Astrocyte (in vitro differentiated cells and primary cell): ENCODE data around the gene C15orf39. TPM values are rescaled to one million over a fixed set of nuclear protein-coding genes. Genes with fewer than 3 reads are reported as not detected.

Experiments used
- DNase-seq: peaks from one replicate; pipeline ENCODE4 v3.0.0-alpha.2; 2010; ENCODE audit warnings: low read depth
- FAIRE-seq: peaks from 2 replicates; lab custom pipeline; 2011; peaks lifted over from hg19 to GRCh38; lab: Jason Lieb, UNC
- H2AFZ ChIP-seq: 2 replicates; pipeline ENCODE4 v1.6.0; 2012; ENCODE audit warnings: low read depth, low read length, inconsistent platforms
- H3K27ac ChIP-seq: 2 replicates; pipeline ENCODE4 v1.5.1; 2011; ENCODE audit warnings: low read depth, low read length, inconsistent platforms
- H3K27me3 ChIP-seq: 2 replicates; pipeline ENCODE4 v1.6.0; 2011; ENCODE audit warnings: low read length, inconsistent platforms; ENCODE audit not compliant: insufficient read depth
- H3K36me3 ChIP-seq: 2 replicates; pipeline ENCODE4 v1.5.1; 2011; ENCODE audit warnings: low read length, inconsistent platforms; ENCODE audit not compliant: insufficient read depth
- H3K4me1 ChIP-seq: 2 replicates; pipeline ENCODE4 v1.5.1; 2011; ENCODE audit warnings: low read length, inconsistent platforms; ENCODE audit not compliant: insufficient read depth
- H3K4me2 ChIP-seq: 2 replicates; pipeline ENCODE4 v1.6.0; 2012; ENCODE audit warnings: low read length, inconsistent platforms
- H3K4me3 ChIP-seq: 2 replicates; pipeline ENCODE4 v1.5.1; 2011; ENCODE audit warnings: low read depth, mild to moderate bottlenecking, low read length, inconsistent platforms; ENCODE audit not compliant: insufficient read depth
- H3K79me2 ChIP-seq: 2 replicates; pipeline ENCODE4 v1.6.0; 2012; ENCODE audit warnings: mild to moderate bottlenecking, low read length, inconsistent platforms; ENCODE audit not compliant: insufficient read depth
- H3K9ac ChIP-seq: 2 replicates; pipeline ENCODE4 v1.6.0; 2012; ENCODE audit warnings: mild to moderate bottlenecking, low read length, inconsistent platforms
- H3K9me3 ChIP-seq: 2 replicates; pipeline ENCODE4 v1.5.1; 2012; ENCODE audit warnings: low read depth, mild to moderate bottlenecking, low read length, inconsistent platforms; ENCODE audit not compliant: insufficient read depth
- H4K20me1 ChIP-seq: 2 replicates; pipeline ENCODE4 v1.6.0; 2012; ENCODE audit warnings: low read length, inconsistent platforms; ENCODE audit not compliant: insufficient read depth
- H3K27ac Mint-ChIP-seq: one replicate; pipeline ENCODE4 v1.8.0; 2021; ENCODE audit warnings: mild to moderate bottlenecking, mixed read lengths; ENCODE audit not compliant: unreplicated experiment
- H3K27me3 Mint-ChIP-seq: one replicate; pipeline ENCODE4 v1.8.0; 2021; ENCODE audit warnings: low read depth, mixed read lengths; ENCODE audit not compliant: unreplicated experiment
- H3K36me3 Mint-ChIP-seq: one replicate; pipeline ENCODE4 v1.8.0; 2021; ENCODE audit warnings: low read depth, mixed read lengths; ENCODE audit not compliant: unreplicated experiment
- H3K4me1 Mint-ChIP-seq: one replicate; pipeline ENCODE4 v1.8.0; 2021; ENCODE audit warnings: low read depth, mixed read lengths; ENCODE audit not compliant: unreplicated experiment
- H3K4me3 Mint-ChIP-seq: one replicate; pipeline ENCODE4 v1.8.0; 2021; ENCODE audit warnings: mild to moderate bottlenecking, moderate library complexity, mixed read lengths; ENCODE audit not compliant: unreplicated experiment
- H3K9me3 Mint-ChIP-seq: one replicate; pipeline ENCODE4 v1.8.0; 2021; ENCODE audit warnings: mild to moderate bottlenecking, mixed read lengths; ENCODE audit not compliant: unreplicated experiment
- CTCF ChIP-seq: IDR thresholded peaks from 2 replicates; pipeline ENCODE4 v1.5.1; 2011; ENCODE audit warnings: low read depth, mild to moderate bottlenecking, inconsistent platforms, low read length, moderate library complexity; ENCODE audit not compliant: insufficient read depth
- EZH2 ChIP-seq: IDR thresholded peaks from 2 replicates; pipeline ENCODE4 v1.6.1; 2012; ENCODE audit warnings: mild to moderate bottlenecking, low read length, inconsistent platforms; ENCODE audit not compliant: insufficient read depth
- total RNA-seq: library from RNA; stranded (reverse); gene quantifications from 2 replicates; pipeline ENCODE4 v1.2.1, GENCODE V29; 2021

The C15orf39 gene
- total RNA-seq, 1 donor from 2014 or later = 21.8 TPM

GRCh38 chr15:75185271-75186029, 16.2 kb upstream of the C15orf39 start:
- FAIRE-seq (no peak), DNase-seq (no peak)
- Mint-ChIP-seq H3K36me3 (peaks cover 3% of the 10 kb centered on the region), H3K27ac (no peak overlapping the region), H3K4me3 (no peak overlapping the region), H3K4me1 (peaks cover 8% of the 10 kb centered on the region), H3K27me3 (peaks cover 9% of the 10 kb centered on the region), H3K9me3 (peaks cover 9% of the 10 kb centered on the region)
- peaks cover 15% of the 10 kb centered on the region for H3K4me1 ChIP-seq
- no peaks in the 10 kb centered on the region for H4K20me1 ChIP-seq
- TF ChIP-seq EZH2 = no peak
- H2AFZ ChIP-seq = no peak overlapping the region
- no peaks in the 10 kb centered on the region for H3K36me3 ChIP-seq
- no peaks in the 10 kb centered on the region for H3K79me2 ChIP-seq
- H3K27me3 ChIP-seq = no peaks in the 10 kb centered on the region
- H3K4me2 ChIP-seq = no peak overlapping the region
- no peak overlapping the region for H3K4me3 ChIP-seq
- H3K9me3 ChIP-seq = no peaks in the 10 kb centered on the region
- no peak overlapping the region for H3K27ac ChIP-seq
- H3K9ac ChIP-seq = no peak overlapping the region

- peaks cover 7% of the 10 kb centered on the region for H3K36me3 Mint-ChIP-seq
- H3K9ac ChIP-seq = no peak overlapping the region
Observed at GRCh38 chr15:75186044-75186443, 15.6 kb upstream of the C15orf39 start.

GRCh38 chr15:75188499-75188898, 13.2 kb upstream of the C15orf39 start:
- Histone ChIP-seq H3K9me3 (no peaks in the 10 kb centered on the region), H3K4me2 (no peak overlapping the region), H3K9ac (no peak overlapping the region), H3K36me3 (no peaks in the 10 kb centered on the region), H2AFZ (no peak overlapping the region), H3K4me1 (no peaks in the 10 kb centered on the region), H3K27ac (no peak overlapping the region), H4K20me1 (no peaks in the 10 kb centered on the region), H3K27me3 (no peaks in the 10 kb centered on the region), H3K79me2 (no peaks in the 10 kb centered on the region), H3K4me3 (no peak overlapping the region)
- FAIRE-seq (no peak), DNase-seq (no peak)
- Mint-ChIP-seq H3K27ac (no peak overlapping the region), H3K4me1 (no peaks in the 10 kb centered on the region), H3K4me3 (no peak overlapping the region), H3K27me3 (peaks cover 24% of the 10 kb centered on the region), H3K9me3 (peaks cover 18% of the 10 kb centered on the region), H3K36me3 (peaks cover 12% of the 10 kb centered on the region)
- TF ChIP-seq EZH2 (no peak), CTCF (no peak)

More at GRCh38 chr15:75186044-75186443, 15.6 kb upstream of the C15orf39 start:
- DNase-seq = no peak
- no peak for FAIRE-seq
- Histone ChIP-seq H3K27me3 (no peaks in the 10 kb centered on the region), H2AFZ (no peak overlapping the region), H3K27ac (no peak overlapping the region), H3K4me2 (no peak overlapping the region), H4K20me1 (no peaks in the 10 kb centered on the region), H3K4me3 (no peak overlapping the region), H3K36me3 (no peaks in the 10 kb centered on the region), H3K4me1 (peaks cover 14% of the 10 kb centered on the region), H3K79me2 (no peaks in the 10 kb centered on the region), H3K9me3 (no peaks in the 10 kb centered on the region)
- Mint-ChIP-seq H3K4me1 (peaks cover 6% of the 10 kb centered on the region), H3K27me3 (peaks cover 9% of the 10 kb centered on the region), H3K4me3 (no peak overlapping the region), H3K27ac (no peak overlapping the region), H3K9me3 (peaks cover 12% of the 10 kb centered on the region)
- TF ChIP-seq CTCF = no peak
- TF ChIP-seq EZH2 = no peak
